Neuronal stem cell (in vitro differentiated cells): ENCODE data around the gene SLC19A1.

Experiments
- DNase-seq: peaks from one replicate; pipeline ENCODE4 v3.0.0-alpha.2; 2013; ENCODE audit warnings: low spot score
- H2AFZ ChIP-seq: one replicate; pipeline ENCODE4 v1.6.1; 2013; ENCODE audit warnings: mild to moderate bottlenecking, low read length, inconsistent platforms
- H2AK5ac ChIP-seq: 2 replicates; pipeline ENCODE4 v1.6.1; 2013; ENCODE audit warnings: low read depth, mild to moderate bottlenecking, inconsistent platforms, low read length, moderate library complexity, mixed read lengths
- H2BK120ac ChIP-seq: 2 replicates; pipeline ENCODE4 v1.6.1; 2013; ENCODE audit warnings: low read depth, mild to moderate bottlenecking, inconsistent platforms, low read length, moderate library complexity, mixed read lengths
- H2BK12ac ChIP-seq: one replicate; pipeline ENCODE4 v1.6.1; 2013; ENCODE audit warnings: low read length, inconsistent platforms
- H2BK15ac ChIP-seq: 2 replicates; pipeline ENCODE4 v1.6.1; 2013; ENCODE audit warnings: mild to moderate bottlenecking, low read length, inconsistent platforms, mixed read lengths
- H2BK5ac ChIP-seq: one replicate; pipeline ENCODE4 v1.6.1; 2013; ENCODE audit warnings: inconsistent platforms, mild to moderate bottlenecking, low read length, moderate library complexity
- H3K14ac ChIP-seq: one replicate; pipeline ENCODE4 v1.6.1; 2013; ENCODE audit warnings: low read length, inconsistent platforms
- H3K18ac ChIP-seq: 2 replicates; pipeline ENCODE4 v1.6.1; 2013; ENCODE audit warnings: low read length, inconsistent platforms
- H3K23ac ChIP-seq: 2 replicates; pipeline ENCODE4 v1.6.1; 2013; ENCODE audit warnings: low read depth, mild to moderate bottlenecking, mixed read lengths, low read length, inconsistent platforms; ENCODE audit not compliant: poor library complexity
- H3K27ac ChIP-seq: replicated peaks from 3 replicates; pipeline ENCODE4 v1.5.1; 2013; ENCODE audit warnings: low read length, inconsistent platforms
- H3K27me3 ChIP-seq, 3 experiments: 2 replicates each; pipeline ENCODE4 v1.6.1; 2013; ENCODE audit warnings: low read length in 3 of 3, mild to moderate bottlenecking in 2 of 3, inconsistent platforms in 1 of 3, low read depth in 1 of 3, mixed read lengths in 1 of 3, moderate library complexity in 1 of 3; ENCODE audit not compliant: control insufficient read depth in 3 of 3, insufficient read depth in 3 of 3
- H3K36me3 ChIP-seq, 2 donors: replicated peaks in 1 of 2; 2 replicates each; pipeline ENCODE4 v1.6.1; 2013; ENCODE audit warnings: low read length in 2 of 2; ENCODE audit not compliant: control insufficient read depth in 2 of 2, insufficient read depth in 2 of 2
- H3K4ac ChIP-seq: 2 replicates; pipeline ENCODE4 v1.6.1; 2013; ENCODE audit warnings: inconsistent platforms, mild to moderate bottlenecking, low read length, moderate library complexity
- H3K4me1 ChIP-seq, 2 donors: 1 replicate in 1 of 2; 2 replicates in 1 of 2; pipeline ENCODE4 v1.6.1; 2013; ENCODE audit warnings: low read length in 2 of 2, low read depth in 1 of 2; ENCODE audit not compliant: control insufficient read depth in 2 of 2, insufficient read depth in 1 of 2
- H3K4me2 ChIP-seq: one replicate; pipeline ENCODE4 v1.6.1; 2013; ENCODE audit warnings: mild to moderate bottlenecking, low read length, inconsistent platforms; ENCODE audit not compliant: insufficient read depth, poor library complexity, severe bottlenecking
- H3K4me3 ChIP-seq, 2 donors: 2 replicates each; pipeline ENCODE4 v1.5.1; 2013; ENCODE audit warnings: low read length in 2 of 2, mild to moderate bottlenecking in 2 of 2, inconsistent platforms in 1 of 2, moderate library complexity in 1 of 2
- H3K79me1 ChIP-seq: one replicate; pipeline ENCODE4 v1.6.1; 2013; ENCODE audit warnings: low read depth, mild to moderate bottlenecking, inconsistent platforms, low read length, moderate library complexity
- H3K9ac ChIP-seq: one replicate; pipeline ENCODE4 v1.6.1; 2013; ENCODE audit warnings: mild to moderate bottlenecking, low read depth, low read length, inconsistent platforms; ENCODE audit not compliant: poor library complexity
- H3K9me3 ChIP-seq, 2 donors: replicated peaks in 1 of 2; 2 replicates each; pipeline versions ENCODE3 to v1.6.1; 2013; ENCODE audit warnings: low read length in 2 of 2, mild to moderate bottlenecking in 2 of 2, inconsistent platforms in 1 of 2, low read depth in 1 of 2, mixed read lengths in 1 of 2, moderate library complexity in 1 of 2; ENCODE audit not compliant: control insufficient read depth in 2 of 2, insufficient read depth in 1 of 2
- H4K8ac ChIP-seq: one replicate; pipeline ENCODE4 v1.6.1; 2013; ENCODE audit warnings: low read depth, mild to moderate bottlenecking, inconsistent platforms, low read length, moderate library complexity
- H4K91ac ChIP-seq: one replicate; pipeline ENCODE4 v1.6.1; 2013; ENCODE audit warnings: low read length, low read depth, mild to moderate bottlenecking, inconsistent platforms; ENCODE audit not compliant: poor library complexity
- WGBS, 2 donors: extraction: QIAGEN DNeasy Blood & Tissue Kit; methylation state at CpG; one replicate each; pipeline ENCODE4 v1.1.7; 2013; ENCODE audit warnings: missing lambda C conversion rate in 2 of 2, mixed read lengths in 1 of 2; ENCODE audit not compliant: insufficient read length in 2 of 2, insufficient replicate concordance in 1 of 2; ENCODE audit errors: extremely low coverage in 2 of 2; 5-methylcytosine and 5-hydroxymethylcytosine counted together

SLC19A1 gene

DNA sequence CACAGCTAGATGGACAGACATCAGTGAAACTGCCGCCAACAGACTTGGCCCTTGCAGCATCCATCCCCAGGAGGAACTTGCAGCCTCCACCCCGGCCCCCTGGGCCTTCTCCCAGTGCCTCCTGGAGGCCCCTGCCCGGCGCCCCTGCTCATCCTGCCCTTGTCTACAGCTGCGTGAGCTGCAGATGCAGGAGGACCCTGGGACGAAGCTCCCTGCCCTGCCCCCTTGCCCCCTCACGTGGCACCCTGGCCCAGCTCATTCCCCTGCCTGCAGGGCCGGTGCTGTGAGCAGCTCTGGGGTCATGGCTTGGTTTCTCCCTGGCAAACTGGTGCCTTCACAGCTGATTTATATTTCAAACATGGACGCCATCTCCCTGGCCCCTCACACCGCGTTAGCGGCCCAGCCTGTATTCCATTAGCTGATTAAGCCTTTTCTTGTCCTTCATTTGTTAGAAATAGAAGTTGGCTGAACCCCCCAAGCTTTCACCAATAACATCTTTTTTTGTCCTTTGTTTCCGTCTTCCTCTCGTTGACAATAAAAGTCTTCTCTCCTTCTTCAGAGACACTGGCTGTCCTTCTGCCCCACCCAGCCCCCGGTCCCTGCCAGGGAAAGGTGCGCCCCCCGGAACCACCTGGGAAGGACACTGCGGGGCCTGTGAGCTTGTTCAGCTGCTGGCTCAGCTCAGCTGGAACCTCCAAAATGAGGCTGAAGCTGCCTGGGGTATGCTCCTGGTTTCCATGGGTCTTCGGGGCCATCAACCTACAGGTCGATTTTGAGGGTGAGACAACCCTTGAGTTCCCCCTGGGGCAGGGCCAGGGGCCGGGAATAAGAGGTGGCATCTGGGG is 34.0 kb upstream of the SLC19A1 start:
- DNase-seq: no peak
- Histone ChIP-seq H3K27ac (no peak overlapping the region), H2BK5ac (no peak overlapping the region), H2BK15ac (no peak overlapping the region), H3K23ac (peak overlapping the region; percentile 85), H3K4ac (no peak overlapping the region), H3K18ac (no peak overlapping the region), H3K4me2 (no peak overlapping the region), H2AK5ac (peak overlapping the region; percentile 15), H2BK120ac (no peak overlapping the region), H3K4me1 (peaks cover 9 to 12% of the 10 kb centered on the region in 2 donors), H3K79me1 (no peaks in the 10 kb centered on the region), H2AFZ (no peak overlapping the region), H3K9ac (no peak overlapping the region), H3K36me3 (no peaks in the 10 kb centered on the region), H3K14ac (no peak overlapping the region), H2BK12ac (no peak overlapping the region), H3K4me3 (no peak overlapping the region), H3K27me3 (peaks cover 0 to 45% (median 0%) of the 10 kb centered on the region in 3 experiments), H4K8ac (no peak overlapping the region), H4K91ac (no peak overlapping the region), H3K9me3 (no peaks in the 10 kb centered on the region)
- no CpG with 5 or more reads among the region's 21 CpGs for WGBS, 2 donors

DNA sequence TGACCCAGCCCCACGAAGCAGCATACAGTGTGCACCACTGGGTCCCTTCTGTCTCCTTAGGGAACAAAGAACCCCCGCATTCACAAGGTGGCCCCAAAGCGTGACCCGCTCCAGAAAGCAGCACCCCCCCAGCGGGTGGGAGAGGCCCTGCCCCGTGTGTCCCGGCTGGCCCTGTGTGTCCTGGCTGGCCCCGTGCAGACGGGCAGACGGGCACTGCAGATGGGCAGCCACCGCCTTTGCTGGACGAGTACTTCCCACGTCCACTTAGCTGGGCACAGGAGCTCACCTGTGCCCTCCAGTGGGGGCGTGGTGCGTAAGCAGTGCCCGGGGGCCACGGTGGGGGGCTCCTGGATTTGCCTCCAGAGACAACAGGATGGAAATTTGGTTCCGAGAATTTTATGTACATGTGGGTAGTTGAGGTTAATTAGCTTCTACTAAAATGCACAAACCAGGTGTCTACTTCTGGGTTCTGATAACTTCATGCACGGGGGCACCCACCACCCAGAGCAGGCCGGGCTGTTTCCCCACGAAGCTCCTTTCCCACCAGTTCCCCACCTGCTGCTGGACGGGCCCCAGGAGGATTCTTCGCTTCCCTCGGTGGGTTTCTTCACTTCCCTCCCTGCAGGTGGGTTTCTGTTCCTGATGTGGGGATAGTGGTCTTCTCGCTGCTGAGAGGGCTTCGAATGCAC is 33.2 kb upstream of the SLC19A1 start:
- peaks cover 9 to 12% of the 10 kb centered on the region in 2 donors for H3K4me1 ChIP-seq

DNA sequence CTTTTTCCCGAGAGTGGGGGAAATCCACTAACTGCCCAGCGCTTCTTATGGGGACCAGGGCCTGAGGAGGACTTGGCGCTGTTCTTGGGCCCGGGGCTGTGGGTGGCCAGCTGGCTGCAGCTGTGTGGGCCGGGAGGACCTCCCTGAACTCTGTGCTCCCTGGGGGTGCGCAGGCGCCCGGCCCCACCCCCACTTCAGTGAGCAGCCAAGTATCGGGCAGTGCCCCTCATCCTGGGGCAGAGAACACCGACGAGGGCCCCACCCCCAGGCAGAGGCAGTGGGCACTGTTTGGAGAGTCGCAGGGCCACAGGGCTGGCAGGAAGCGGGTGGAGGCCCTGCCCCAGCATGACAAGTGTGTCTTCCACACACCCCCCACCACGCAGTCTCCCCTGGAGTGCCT is 32.5 kb upstream of the SLC19A1 start:
- Histone ChIP-seq H3K4ac (peak overlapping the region; percentile 60), H3K14ac (peak overlapping the region; percentile 90), H3K9me3 (no peaks in the 10 kb centered on the region), H4K91ac (peak overlapping the region; percentile 41), H3K9ac (peak overlapping the region; percentile 63), H3K18ac (peak overlapping the region; percentile 89), H2AFZ (peak overlapping the region; percentile 87), H4K8ac (no peak overlapping the region), H2BK120ac (no peak overlapping the region), H2BK5ac (peak overlapping the region; percentile 33), H3K4me3 (no peak overlapping the region), H2BK15ac (peak overlapping the region; percentile 88), H3K4me1 (peaks cover 9 to 12% of the 10 kb centered on the region in 2 donors), H3K36me3 (no peaks in the 10 kb centered on the region), H2AK5ac (peak overlapping the region; percentile 91), H3K27me3 (peaks cover 0 to 45% (median 0%) of the 10 kb centered on the region in 3 experiments), H3K27ac (no peak overlapping the region), H3K79me1 (no peaks in the 10 kb centered on the region), H2BK12ac (peak overlapping the region; percentile 30), H3K23ac (no peak overlapping the region), H3K4me2 (no peak overlapping the region)
- DNase-seq: no peak
- WGBS, 2 donors: no CpG with 5 or more reads among the region's 14 CpGs

More for the DNA sequence above, 33.2 kb upstream of the SLC19A1 start:
- peak overlapping the region; percentile 87 for H4K91ac ChIP-seq
- no peak overlapping the region for H2AFZ ChIP-seq
- H3K4me3 ChIP-seq: no peak overlapping the region
- H3K79me1 ChIP-seq: no peaks in the 10 kb centered on the region
- H2BK15ac ChIP-seq: peak overlapping the region; percentile 88
- H3K4ac ChIP-seq: no peak overlapping the region
- no peaks in the 10 kb centered on the region for H3K9me3 ChIP-seq
- no peaks in the 10 kb centered on the region for H3K36me3 ChIP-seq
- peak overlapping the region; percentile 85 for H2BK12ac ChIP-seq
- H3K4me2 ChIP-seq: no peak overlapping the region
- H3K27ac ChIP-seq: no peak overlapping the region
- peak overlapping the region; percentile 35 for H3K18ac ChIP-seq
- peak overlapping the region; percentile 92 for H2BK120ac ChIP-seq
- peaks cover 0 to 48% (median 0%) of the 10 kb centered on the region in 3 experiments for H3K27me3 ChIP-seq
- peak overlapping the region; percentile 79 for H3K9ac ChIP-seq
- no peak overlapping the region for H4K8ac ChIP-seq
- DNase-seq: no peak
- no peak overlapping the region for H3K23ac ChIP-seq
- H3K14ac ChIP-seq: no peak overlapping the region
- H2BK5ac ChIP-seq: no peak overlapping the region
- no CpG with 5 or more reads among the region's 26 CpGs for WGBS, 2 donors
- H2AK5ac ChIP-seq: peak overlapping the region; percentile 91

DNA sequence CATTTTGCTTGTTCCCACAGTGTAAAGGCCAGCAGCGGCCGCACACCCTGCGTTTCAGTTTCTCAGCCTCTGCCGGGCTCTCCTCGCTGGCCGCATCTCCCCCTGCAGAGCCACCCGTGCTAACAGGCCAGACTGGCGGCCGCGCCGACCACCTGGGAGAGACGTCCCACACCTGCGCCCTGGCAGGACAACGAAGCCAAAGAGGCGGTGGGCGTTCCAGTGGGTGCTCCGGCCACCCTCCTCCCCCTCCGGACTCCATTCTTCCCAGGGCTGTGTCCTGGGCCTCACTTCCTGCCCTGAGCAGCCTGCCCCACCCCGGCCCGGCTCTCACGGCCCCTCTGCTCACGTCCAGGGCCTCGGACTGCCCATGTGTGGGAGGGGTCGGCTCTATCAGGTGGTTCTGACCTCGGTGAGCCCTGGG is 31.9 kb upstream of the SLC19A1 start:
- H2AK5ac ChIP-seq: no peak overlapping the region
- H4K8ac ChIP-seq: no peak overlapping the region
- no peak overlapping the region for H3K4me3 ChIP-seq
- H3K9me3 ChIP-seq: no peaks in the 10 kb centered on the region
- peak overlapping the region; percentile 90 for H3K14ac ChIP-seq
- H3K18ac ChIP-seq: peak overlapping the region; percentile 90
- H3K79me1 ChIP-seq: no peaks in the 10 kb centered on the region
- H2BK12ac ChIP-seq: no peak overlapping the region
- H3K4me2 ChIP-seq: no peak overlapping the region
- peak overlapping the region; percentile 87 for H2AFZ ChIP-seq
- H3K23ac ChIP-seq: peak overlapping the region; percentile 6
- no peak overlapping the region for H3K4ac ChIP-seq
- H3K4me1 ChIP-seq: peaks cover 9 to 12% of the 10 kb centered on the region in 2 donors
- no peak for DNase-seq
- H2BK5ac ChIP-seq: peak overlapping the region; percentile 33
- no peak overlapping the region for H2BK120ac ChIP-seq
- no peak overlapping the region for H4K91ac ChIP-seq
- no peak overlapping the region for H3K27ac ChIP-seq
- no peaks in the 10 kb centered on the region for H3K36me3 ChIP-seq
- peak overlapping the region; percentile 88 for H2BK15ac ChIP-seq
- WGBS, 2 donors: no CpG with 5 or more reads among the region's 25 CpGs
- no peak overlapping the region for H3K9ac ChIP-seq
- H3K27me3 ChIP-seq: peaks cover 0 to 45% (median 0%) of the 10 kb centered on the region in 3 experiments
